HG03439 (cell line): Measurements from ENCODE around the gene IFI27.
"Not testable (repeated sequence)": the region's sequence is repeated elsewhere in the genome, so short reads cannot be mapped to it uniquely, and the experiment has no call there.

Experiments used
- ATAC-seq: cut with Tn5 transposase; IDR thresholded peaks from one replicate; pipeline ENCODE4 v1.9.1; 2021; ENCODE audit warnings: mild to moderate bottlenecking, moderate library complexity; ENCODE audit not compliant: unreplicated experiment

The IFI27 gene

DNA sequence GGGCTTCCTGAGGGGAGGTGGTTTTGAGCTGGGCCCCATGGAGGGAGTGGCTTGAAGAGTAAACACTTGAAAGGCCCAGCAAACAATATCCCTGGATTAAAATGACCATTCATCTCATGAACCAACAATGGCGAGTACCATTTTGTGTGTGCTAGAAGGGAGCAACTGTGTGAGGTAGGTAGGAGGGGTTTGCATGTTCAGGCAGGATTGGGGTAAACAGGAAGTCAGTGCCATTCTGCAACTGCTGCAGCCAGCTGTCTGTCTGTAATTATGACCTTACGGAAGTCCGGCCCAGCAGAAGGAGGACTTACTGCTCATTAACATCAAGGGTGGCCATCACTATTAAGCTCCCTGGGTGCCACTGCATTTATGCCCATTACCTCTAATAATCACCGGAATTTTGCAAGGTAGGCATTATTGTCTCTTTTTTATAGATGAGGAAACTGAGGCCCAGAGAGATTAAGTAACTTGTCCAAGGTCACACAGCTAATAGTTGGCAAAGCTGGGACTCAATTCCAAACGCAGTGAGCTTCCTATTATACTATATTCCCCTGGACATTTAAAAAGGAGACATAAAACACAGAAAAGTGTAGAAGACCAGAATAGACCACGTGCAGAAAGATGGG, 35.5 kb downstream of the IFI27 start:
- ATAC-seq, result no peak

DNA sequence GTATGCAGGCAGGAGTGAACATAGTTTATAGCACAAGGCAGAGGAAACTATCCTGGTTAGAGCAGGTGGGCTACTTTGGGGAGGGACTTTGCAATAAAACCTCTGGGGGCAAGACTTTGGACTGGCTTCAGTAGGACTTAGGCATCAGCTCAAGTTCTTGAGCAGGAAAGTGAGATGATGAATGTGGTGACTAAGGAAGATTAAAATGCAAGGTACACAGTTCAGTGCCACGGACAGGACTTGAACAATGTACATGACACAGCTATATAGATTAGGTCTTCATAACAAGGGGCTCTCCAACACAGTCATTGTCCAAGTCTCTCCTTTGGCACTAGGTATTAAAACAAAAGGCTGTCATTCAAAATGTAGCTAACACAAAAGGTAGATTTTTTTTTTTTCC, 42.1 kb downstream of the IFI27 start:
- no peak for ATAC-seq

DNA sequence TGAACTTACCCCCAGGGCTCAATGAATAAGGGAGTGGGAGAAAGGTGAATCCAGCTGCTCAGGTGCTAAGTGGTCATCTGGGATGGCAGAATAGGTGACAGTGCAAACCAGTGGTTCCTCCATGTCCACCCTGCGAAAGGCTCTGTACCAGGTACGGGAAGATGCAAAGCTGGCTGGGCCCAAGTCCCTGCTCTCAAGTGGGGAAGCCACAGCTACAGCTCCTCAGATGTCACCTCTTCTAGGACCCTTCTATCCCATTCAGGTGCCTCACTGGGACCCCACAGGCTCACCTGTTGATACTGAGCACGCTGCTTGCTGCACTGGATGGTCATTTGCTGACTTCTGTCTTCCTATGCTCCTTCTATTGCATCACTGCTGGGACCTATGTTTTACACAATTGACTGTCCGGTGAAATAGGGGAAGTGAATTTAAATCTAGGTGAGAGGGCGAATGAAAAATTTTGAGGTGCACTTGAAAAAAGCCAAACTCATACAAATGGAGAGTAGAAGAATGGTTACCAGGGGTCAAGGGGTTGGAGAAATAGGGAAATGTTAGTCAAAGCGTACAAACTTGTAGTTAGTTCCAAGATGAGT, 43.3 kb downstream of the IFI27 start:
- no peak for ATAC-seq

DNA sequence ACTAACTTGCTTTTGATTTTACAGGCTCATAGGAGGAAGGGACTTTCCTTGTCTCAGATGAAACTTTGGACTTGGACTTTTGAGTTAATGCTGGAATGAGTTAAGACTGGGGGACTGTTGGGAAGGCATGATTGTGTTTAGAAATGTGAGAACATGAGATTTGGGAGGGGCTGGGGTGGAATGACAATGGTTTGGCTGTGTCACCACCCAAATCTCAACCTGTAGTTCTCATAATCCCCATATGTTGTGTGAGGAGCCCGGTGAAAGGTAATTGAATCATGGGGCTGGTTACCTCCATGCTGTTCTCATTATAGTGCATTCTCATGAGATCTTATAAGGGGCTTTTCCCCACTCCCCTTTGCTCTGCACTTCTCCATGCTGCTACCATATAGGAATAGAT, 45.6 kb downstream of the IFI27 start:
- not testable (repeated sequence) for ATAC-seq

DNA sequence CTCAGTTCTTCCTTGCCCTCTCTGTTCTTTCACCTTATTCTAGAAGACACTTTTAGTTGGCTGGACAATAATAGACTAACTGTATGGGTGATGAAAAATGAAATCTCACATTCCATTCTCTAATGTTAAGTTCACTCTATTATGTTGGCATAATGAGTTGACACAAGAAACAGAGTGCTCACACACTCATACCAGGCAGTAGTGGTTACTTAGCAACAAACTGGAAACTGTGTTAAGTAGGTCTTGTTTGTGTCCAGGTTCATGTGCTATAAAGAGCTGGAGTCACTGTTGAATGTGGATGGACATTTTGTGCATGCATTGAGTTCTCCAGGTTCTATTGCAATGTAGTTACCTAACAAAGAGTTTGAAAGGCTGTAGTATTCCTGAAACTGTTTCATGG, 46.7 kb downstream of the IFI27 start:
- no peak for ATAC-seq

DNA sequence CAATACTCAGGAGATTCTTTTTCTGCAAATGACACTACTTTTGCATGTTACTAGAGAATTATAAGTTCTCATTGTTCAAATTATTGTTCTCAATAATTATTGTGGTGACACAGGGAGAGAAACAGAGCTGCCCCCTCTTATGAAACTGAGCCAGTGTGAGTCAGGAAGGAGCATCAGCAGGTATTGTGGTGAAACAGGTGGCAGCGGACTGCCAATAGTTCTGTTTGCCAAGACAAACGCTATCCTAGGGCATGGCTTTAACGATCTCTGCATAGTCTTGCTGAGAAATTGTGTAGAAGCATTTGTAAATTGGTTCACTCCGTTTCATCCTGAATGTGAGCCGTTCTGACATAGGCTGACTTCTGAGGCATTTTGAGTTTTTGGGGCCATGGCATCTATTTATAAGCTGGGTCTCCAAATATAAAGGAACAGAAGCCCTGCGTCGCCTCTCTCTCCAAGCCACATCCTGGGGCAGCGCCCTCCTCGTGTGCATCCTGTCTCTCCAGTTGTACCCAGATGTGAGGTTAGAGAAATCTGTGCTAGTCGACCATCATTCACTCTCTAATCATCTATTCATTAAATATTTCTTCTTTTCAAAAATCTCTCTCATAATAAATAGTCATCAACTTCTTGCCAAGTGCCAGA, 47.8 kb downstream of the IFI27 start:
- no peak for ATAC-seq

DNA sequence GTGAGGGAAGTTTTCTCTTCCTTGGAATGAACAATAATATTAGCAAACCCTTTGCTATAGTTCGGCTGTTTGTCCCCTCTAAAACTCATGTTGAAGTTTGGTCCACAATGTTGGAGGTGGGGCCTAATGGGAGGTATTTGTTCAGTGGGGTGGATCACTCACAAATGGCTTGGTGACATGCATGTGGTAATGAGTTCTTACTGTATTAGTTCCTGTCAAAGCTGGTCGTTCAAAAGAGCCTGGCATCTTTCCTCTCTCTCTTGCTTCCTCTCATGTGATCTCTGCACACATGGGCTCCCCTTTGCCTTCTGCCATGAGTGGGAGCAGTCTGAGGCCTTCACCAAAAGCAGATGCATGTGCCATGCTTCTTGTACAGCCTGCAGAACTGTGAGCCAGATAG, 50.5 kb downstream of the IFI27 start:
- no peak for ATAC-seq

DNA sequence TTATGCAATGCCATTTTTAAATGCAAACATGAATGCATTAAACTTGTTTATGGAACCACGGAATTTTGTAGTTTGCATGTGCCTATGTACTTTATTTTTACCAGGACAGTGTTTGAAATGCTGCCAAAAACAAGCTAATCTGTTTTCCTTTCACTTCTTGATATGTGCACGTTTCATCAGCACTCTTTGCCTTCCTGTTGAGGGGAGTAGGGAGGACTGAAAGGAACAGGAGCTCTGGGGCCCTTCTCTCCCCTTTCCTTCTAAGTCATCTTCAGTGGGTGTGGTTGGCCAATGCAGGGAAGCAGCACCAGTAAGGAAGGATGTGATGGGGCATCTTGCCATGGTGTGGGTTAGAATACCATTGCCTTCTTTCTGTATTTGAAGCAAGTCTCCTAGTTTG, 51.4 kb downstream of the IFI27 start:
- ATAC-seq, result no peak

DNA sequence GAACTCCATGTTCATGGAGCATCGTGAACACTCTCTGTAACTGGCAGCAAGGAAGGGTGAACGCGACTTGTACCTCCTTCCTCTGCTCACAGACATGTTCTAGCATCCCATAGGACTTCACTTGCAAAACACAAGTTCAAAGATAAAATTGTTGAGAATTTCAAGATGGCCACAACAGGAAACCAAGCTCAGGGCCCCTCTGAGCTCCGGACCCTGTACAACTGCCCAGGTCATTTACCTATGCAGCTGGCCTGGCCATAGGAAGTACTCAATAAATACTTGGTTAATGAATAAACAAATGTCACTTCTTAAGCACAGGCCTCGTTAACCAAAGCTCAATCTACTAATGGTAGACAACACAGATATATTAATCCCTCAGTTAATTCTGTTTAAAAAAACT, 51.9 kb downstream of the IFI27 start:
- no peak for ATAC-seq

DNA sequence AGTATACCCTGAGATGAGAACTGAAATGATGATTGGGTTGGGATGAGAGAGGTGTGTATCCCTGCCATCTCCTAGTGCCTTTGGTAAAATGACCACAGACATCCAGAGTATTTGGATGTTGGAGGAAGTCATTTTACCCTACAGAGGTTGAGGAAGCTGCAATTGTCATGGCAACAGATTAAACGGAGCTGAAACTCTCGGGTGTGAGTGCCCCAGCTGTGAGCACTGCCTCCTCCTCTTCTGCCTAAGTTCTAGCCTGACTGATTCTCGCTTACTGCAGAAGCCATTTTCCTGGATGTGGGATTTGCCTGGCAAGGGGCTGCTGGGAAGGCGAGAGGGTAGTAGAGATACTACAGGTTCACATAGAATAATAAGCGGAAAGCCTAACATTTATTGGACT, 53.3 kb downstream of the IFI27 start:
- ATAC-seq, result no peak

DNA sequence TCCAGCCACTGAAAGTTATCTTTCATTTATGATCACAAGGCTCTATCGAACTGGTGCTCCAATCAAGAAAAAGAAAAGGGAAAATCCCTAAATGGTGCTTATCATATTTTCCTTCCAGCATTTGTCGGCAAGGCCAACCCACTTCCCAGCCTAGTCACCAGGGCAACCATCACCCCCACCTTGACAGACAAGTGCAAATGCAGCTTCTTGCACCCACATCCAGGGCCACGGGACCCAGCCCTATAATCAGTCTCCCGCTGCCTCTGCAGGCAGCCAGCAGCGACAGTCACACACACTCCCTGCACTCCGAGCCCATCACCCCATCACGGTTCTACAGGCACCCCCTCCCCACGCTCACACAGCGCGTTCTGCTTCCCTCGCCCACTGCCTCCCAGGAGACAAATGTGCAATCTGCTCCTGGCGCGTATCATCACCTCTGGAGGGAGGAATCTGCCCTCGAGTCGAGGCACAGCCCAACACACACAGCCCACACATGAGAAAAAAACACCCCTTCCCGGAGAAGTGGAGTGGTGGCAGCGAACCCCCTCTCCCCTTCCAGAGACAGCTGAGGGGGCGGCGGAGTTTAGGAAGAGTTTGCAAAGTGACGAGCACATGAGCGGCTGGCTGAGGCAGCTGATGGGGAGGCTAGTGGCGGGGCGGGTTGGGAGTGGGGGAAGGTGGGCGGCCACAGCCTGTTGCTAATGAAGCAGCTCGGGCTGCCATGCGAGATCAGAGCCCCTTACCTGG, 54.3 kb downstream of the IFI27 start:
- ATAC-seq, result no peak

DNA sequence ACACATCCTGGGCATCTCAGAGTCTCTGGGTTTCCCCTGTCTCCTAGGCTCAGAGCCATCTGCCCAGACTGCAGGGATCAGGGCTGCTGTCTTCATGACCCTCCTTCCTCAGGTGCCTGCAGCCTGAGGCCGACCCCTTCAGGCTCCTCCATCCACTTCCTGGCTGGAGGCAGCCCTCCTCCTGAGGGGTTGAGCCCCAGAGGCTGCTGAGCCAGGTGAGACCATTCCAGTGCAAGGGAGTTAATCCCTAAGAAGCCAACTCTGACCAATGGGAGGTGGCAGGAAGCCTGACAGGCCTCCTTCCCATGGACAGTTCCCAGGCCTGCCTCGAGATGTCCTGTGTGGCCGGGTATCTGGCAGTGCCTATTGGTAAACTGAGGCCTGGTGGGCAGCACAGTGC, 55.2 kb downstream of the IFI27 start:
- no peak for ATAC-seq
